MM.1S (cell line): ENCODE data around the gene P3H2.

ENCODE experiments used
- CTCF ChIP-seq: fragments of 300-600 bp; sonication (generic); IDR thresholded peaks from 2 replicates; pipeline ENCODE4 v1.5.1; 2016; ENCODE audit warnings: antibody characterized with exemption, low read length, mixed read lengths
- EZH2 ChIP-seq: fragments of 300-600 bp; sonication (generic); optimal IDR thresholded peaks from 2 replicates; pipeline ENCODE3; 2017; ENCODE audit warnings: low read depth, mild to moderate bottlenecking, antibody characterized with exemption, low read length, mixed read lengths
- EZH2phosphoT487 ChIP-seq: fragments of 300-600 bp; sonication (generic); IDR thresholded peaks from 2 replicates; pipeline ENCODE4 v1.6.1; 2018; ENCODE audit warnings: antibody characterized with exemption, low read length

DNA sequence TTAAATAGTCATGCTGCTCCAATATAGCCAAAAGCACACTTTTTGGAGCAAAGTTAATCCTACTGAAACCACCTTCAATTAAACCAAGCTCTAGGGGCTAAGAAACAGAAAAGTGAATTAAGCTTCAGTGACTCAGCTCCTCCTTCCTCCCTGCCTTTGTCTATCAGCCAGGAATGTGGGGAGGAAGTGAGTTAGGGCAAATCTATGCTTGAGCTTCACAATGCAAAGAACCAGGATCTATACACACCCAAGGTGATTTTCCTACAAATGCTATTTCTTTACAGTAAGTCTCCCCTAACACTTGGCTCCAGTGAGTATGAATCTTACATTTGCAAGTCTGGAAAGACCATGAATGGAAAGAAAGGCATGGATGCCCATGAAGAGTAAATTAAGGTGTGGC is 212.1 kb downstream of the P3H2 start:
- no peak for TF ChIP-seq CTCF
- TF ChIP-seq EZH2 = no peak
- TF ChIP-seq EZH2phosphoT487 = no peak
